ENCODE results near the gene DCTN1.

GRCh38 chr2:74369976-74370375 is 10.1 kb downstream of the DCTN1 start:
- TF ChIP-seq CTCF (IDR thresholded peaks at IDR 0.05) (no peak), POLR2A (IDR thresholded peaks at IDR 0.05) (no peak)

Measured in Peyer's patch (tissue), 4 donors.